ENCODE measurements around the gene KCNA3.

Gene KCNA3

DNA sequence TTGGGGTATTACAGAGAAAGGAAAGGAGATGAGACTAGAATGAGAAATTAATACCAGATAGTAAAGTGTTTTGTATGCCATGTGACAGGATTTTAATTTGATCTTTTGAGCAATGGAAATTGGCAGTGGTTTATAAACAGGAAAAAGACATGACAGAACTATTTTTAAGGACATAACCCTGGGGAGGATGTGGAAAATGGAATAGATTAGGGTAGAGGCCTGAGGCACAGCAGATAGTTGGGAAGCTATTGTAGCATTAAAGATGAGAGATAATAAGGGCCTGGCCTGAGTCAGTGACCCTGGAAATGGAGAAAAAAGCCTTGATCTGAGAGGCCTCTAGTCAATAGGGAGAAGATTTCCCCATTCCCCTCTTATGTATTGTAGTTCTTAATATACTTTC, 22.1 kb upstream of the KCNA3 start:
- FAIRE-seq (no peak), DNase-seq (ENCODE audit: insufficient read length, low spot score) (no peak)
- TF ChIP-seq, protein P1, sequence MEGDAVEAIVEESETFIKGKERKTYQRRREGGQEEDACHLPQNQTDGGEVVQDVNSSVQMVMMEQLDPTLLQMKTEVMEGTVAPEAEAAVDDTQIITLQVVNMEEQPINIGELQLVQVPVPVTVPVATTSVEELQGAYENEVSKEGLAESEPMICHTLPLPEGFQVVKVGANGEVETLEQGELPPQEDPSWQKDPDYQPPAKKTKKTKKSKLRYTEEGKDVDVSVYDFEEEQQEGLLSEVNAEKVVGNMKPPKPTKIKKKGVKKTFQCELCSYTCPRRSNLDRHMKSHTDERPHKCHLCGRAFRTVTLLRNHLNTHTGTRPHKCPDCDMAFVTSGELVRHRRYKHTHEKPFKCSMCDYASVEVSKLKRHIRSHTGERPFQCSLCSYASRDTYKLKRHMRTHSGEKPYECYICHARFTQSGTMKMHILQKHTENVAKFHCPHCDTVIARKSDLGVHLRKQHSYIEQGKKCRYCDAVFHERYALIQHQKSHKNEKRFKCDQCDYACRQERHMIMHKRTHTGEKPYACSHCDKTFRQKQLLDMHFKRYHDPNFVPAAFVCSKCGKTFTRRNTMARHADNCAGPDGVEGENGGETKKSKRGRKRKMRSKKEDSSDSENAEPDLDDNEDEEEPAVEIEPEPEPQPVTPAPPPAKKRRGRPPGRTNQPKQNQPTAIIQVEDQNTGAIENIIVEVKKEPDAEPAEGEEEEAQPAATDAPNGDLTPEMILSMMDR (IDR thresholded peaks at IDR 0.05; ENCODE audit: insufficient read depth, missing control alignments): no peak

DNA sequence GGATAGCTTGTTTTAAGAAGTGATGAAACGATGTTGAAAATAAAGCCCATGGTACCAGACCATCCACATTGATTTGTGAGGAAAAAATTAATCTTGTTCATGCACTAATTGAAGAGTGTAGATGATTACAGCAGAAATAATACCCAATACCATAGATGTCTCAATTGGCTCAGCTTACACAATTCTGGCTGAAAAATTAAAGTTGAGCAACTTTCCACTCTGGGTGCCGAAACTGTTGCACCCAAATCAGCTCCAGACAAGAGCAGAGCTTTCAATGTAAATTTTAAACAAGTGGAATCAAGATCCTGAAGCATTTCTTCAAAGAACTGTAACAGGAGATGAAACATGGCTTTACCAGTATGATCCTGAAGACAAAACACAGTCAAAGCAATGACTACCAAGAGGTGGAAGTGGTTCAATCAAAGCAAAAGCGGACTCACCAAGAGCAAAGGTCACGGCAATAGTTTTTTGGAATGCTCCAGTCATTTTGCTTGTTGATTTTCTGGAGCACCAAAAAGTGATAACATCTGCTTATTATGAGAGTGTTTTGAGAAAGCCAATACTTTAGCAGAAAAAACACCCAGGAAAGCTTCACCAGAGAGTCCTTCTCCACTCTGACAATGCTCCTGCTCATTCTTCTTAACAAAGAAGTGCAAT, 16.1 kb upstream of the KCNA3 start:
- DNase-seq (ENCODE audit: insufficient read length, low spot score) (no peak), FAIRE-seq (no peak)
- TF ChIP-seq, protein P1 (IDR thresholded peaks at IDR 0.05; ENCODE audit: insufficient read depth, missing control alignments): no peak

GRCh38 chr1:110689868-110690267, 15.1 kb upstream of the KCNA3 start:
- FAIRE-seq (no peak), DNase-seq (ENCODE audit: insufficient read length, low spot score) (no peak)
- TF ChIP-seq, protein P1 (IDR thresholded peaks at IDR 0.05; ENCODE audit: insufficient read depth, missing control alignments): no peak

DNA sequence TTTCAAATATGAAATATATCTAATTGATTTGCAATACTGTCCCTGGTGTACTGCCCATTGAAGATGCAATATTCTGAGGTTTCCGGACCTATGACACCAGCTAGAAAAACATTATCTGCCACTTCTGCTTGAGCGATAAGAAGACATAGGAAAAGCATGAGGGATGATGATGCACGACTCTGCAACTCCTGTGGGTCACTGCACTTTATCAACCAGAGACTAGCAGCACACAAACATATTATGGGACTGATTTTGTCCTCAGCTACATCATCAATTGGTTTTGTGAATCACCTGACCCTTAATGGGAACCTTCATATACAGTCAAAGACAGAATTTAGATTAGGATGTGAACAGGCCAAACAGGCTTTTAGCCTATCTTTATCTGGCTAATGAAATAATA, 13.8 kb upstream of the KCNA3 start:
- DNase-seq (ENCODE audit: insufficient read length, low spot score) (no peak), FAIRE-seq (no peak)
- TF ChIP-seq, protein P1 (IDR thresholded peaks at IDR 0.05; ENCODE audit: insufficient read depth, missing control alignments): no peak

DNA sequence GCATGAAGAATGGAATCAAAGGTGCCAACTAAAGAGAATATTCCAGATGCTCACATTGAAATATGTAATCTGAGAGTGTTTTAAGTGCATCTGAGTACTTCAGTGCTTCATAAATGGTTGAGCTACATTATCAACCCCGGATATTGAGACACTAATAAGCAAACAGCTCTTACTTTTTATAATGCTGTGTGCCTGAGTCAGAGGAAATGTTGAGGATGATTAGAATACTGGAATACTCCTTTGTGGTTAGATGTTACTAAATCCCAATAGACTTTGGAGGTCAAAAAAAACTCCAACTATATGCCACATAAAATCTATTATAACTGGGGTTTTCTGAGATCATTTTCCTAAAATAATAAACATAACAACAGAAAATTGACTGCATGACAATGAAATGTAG, 12.5 kb upstream of the KCNA3 start:
- DNase-seq (ENCODE audit: insufficient read length, low spot score): no peak
- FAIRE-seq: no peak
- TF ChIP-seq, protein P1 (IDR thresholded peaks at IDR 0.05; ENCODE audit: insufficient read depth, missing control alignments): no peak

GRCh38 chr1:110686188-110686587, 11.4 kb upstream of the KCNA3 start:
- TF ChIP-seq, protein P1 (IDR thresholded peaks at IDR 0.05; ENCODE audit: insufficient read depth, missing control alignments): no peak
- DNase-seq (ENCODE audit: insufficient read length, low spot score) (no peak), FAIRE-seq (no peak)

- DNase-seq (ENCODE audit: insufficient read length, low spot score) (no peak), FAIRE-seq (no peak)
- TF ChIP-seq, protein P1 (IDR thresholded peaks at IDR 0.05; ENCODE audit: insufficient read depth, missing control alignments): no peak
Observed at GRCh38 chr1:110684491-110684890, 9.8 kb upstream of the KCNA3 start.

Measured in D721Med (cell line).